ENCODE data around the gene LCNL1. TPM values are rescaled to one million over a fixed set of nuclear protein-coding genes. Genes with fewer than 3 reads are reported as not detected.

Gene LCNL1
- total RNA-seq, 4 donors from 2014 or later, result 0.19 TPM; not detected in 3

DNA sequence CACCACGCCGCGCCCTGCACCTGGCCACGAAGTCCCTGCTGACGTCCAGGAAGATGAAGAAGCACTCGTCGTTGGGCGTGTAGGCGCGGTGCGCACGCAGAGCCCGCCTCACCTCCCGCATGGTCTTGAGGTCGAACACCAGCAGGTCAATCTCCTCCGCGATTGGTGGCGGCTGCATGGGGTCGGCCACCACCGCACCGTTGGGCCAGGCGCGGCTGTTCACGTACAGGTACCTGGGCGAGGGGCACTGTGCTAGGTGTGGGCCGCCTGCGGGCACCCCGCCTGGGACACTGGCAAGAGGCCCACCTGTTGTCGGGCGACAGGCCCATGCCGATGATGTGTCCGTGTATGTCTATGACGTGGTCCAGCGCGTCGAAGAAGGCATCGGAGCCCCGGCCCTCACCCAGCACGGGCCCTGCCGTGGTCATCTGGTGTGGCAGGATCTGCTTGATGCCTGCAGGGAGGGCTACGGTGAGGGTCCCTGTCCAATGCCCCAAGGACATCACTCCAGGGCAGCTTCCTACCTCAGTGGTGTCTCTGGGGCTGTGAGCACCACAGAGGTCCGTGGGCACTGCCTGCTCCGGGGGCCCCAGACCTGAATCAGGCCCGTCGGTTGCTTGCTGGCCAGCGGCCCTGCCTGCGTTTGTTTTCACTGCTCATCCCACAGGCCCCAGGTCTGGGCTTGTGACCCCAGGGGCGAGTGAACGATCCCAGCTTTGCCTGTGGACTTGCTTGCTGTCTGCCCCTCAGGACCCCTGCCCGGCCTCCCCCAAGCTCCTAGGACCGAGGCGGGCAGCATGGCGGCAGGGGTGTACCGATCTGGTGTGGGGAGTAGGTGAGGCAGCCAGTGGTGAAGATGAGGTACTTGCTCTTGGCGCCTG lies 41.3 kb upstream of the LCNL1 start:
- H3K9me3 ChIP-seq, result no peaks in the 10 kb centered on the region
- peaks cover 15 to 32% (median 16%) of the 10 kb centered on the region in 3 donors for H3K4me1 ChIP-seq
- 81 to 100% methylated on average over 3 to 5 of the region's 55 CpGs for WGBS, 2 donors
- no peak overlapping the region for H3K27ac ChIP-seq
- intact Hi-C loops (cut with DNase I), result loop anchor here (5.0 to 10.0 kb wide), 2 partner anchors 86 to 87 kb away; partner anchors contain the start of genes ABCA2 and MAMDC4
- no peak overlapping the region for H3K4me3 ChIP-seq
- no peak for DNase-seq
- no peaks in the 10 kb centered on the region for H3K27me3 ChIP-seq
- TF ChIP-seq, protein P1, sequence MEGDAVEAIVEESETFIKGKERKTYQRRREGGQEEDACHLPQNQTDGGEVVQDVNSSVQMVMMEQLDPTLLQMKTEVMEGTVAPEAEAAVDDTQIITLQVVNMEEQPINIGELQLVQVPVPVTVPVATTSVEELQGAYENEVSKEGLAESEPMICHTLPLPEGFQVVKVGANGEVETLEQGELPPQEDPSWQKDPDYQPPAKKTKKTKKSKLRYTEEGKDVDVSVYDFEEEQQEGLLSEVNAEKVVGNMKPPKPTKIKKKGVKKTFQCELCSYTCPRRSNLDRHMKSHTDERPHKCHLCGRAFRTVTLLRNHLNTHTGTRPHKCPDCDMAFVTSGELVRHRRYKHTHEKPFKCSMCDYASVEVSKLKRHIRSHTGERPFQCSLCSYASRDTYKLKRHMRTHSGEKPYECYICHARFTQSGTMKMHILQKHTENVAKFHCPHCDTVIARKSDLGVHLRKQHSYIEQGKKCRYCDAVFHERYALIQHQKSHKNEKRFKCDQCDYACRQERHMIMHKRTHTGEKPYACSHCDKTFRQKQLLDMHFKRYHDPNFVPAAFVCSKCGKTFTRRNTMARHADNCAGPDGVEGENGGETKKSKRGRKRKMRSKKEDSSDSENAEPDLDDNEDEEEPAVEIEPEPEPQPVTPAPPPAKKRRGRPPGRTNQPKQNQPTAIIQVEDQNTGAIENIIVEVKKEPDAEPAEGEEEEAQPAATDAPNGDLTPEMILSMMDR (IDR thresholded peaks at IDR 0.05), result no peak
- no peak for TF ChIP-seq POLR2A (IDR thresholded peaks at IDR 0.05)
- peaks cover 24 to 60% (median 31%) of the 10 kb centered on the region in 3 donors for H3K36me3 ChIP-seq

DNA sequence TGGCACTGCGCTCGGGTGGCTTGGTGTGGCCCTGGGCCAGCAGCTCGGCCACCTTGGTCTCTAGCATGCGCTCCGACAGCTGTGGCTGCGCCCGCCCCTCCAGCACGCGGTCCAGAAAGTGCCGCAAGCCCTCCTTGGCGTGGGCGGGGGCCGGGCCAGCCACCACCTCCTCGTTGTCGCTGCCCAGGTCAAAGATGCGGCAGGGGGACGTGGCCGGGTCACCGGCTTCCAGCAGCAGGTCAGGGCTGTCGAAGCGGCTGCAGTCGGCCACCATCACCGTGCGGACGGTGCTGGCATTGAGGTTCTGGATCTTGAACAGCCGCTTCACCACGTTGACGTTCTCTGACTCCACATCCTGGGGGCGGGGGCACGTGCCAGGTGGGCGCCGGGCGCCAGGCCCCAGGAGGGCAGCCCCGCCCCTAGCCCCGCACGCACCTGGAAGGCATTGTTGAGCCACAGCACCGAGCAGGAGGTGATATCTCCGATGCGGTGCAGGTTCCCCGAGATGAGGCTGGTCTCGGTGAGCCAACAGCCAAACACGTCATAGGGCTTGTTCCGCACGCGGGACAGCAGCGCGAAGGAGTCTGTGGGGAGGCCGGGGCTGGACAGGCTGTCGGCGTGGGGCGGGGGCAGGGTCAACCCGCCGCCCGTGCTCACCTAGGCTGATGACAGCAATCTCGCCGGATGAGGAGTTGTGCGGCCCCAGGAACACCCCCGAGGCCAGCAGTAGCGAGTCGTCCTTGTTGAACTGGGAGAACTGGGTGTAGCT lies 40.5 kb upstream of the LCNL1 start:
- 83 to 84% methylated on average over 6 to 8 of the region's 60 CpGs for WGBS, 2 donors
- no peaks in the 10 kb centered on the region for H3K27me3 ChIP-seq
- intact Hi-C loops (cut with DNase I), result loop anchor here (5.0 to 10.0 kb wide), 2 partner anchors 85 to 87 kb away; partner anchors contain the start of genes ABCA2 and MAMDC4
- no peaks in the 10 kb centered on the region for H3K9me3 ChIP-seq
- DNase-seq, result no peak
- no peak overlapping the region for H3K27ac ChIP-seq
- peak overlapping the region in 1 of 4 donors; percentile 94 for H3K4me3 ChIP-seq
- peaks cover 15 to 38% (median 16%) of the 10 kb centered on the region in 3 donors for H3K4me1 ChIP-seq
- TF ChIP-seq, protein P1 (IDR thresholded peaks at IDR 0.05), result no peak
- TF ChIP-seq POLR2A (IDR thresholded peaks at IDR 0.05), result no peak
- H3K36me3 ChIP-seq, result peaks cover 24 to 58% (median 31%) of the 10 kb centered on the region in 3 donors

DNA sequence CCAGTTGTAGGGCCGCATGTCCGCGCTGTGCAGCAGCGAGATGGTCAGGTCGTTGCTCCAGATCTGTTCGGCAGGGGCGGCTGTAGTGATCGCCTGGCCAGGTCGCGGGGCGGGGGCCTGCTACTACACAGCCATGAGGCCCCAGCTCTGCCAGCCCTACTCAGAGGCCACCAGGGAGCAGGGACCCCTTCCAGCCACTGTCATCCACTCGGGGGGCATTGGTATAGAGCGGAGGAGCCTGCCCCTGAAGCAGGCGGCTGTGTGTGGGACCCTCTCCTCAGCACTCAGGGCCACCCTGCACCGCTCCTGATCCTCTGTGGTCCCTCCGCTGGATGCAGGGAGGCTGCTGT lies 39.9 kb upstream of the LCNL1 start:
- DNase-seq, result no peak
- H3K27me3 ChIP-seq, result no peaks in the 10 kb centered on the region
- H3K36me3 ChIP-seq, result peaks cover 24 to 54% (median 31%) of the 10 kb centered on the region in 3 donors
- TF ChIP-seq, protein P1 (IDR thresholded peaks at IDR 0.05), result no peak
- TF ChIP-seq POLR2A (IDR thresholded peaks at IDR 0.05), result no peak
- WGBS, 2 donors, result 95% methylated on average over 4 of the region's 16 CpGs; no CpG with 5 or more reads in 1 of the 2 donors
- peak overlapping the region; percentile 75 to 94 (median 87) for H3K4me3 ChIP-seq
- peak overlapping the region; percentile 90 to 98 (median 96) for H3K27ac ChIP-seq
- no peaks in the 10 kb centered on the region for H3K9me3 ChIP-seq
- intact Hi-C loops (cut with DNase I), result loop anchor here (5.0 to 10.0 kb wide), 2 partner anchors 84 to 88 kb away; partner anchors contain the start of genes ABCA2 and MAMDC4
- H3K4me1 ChIP-seq, result peaks cover 16 to 44% (median 18%) of the 10 kb centered on the region in 3 donors

DNA sequence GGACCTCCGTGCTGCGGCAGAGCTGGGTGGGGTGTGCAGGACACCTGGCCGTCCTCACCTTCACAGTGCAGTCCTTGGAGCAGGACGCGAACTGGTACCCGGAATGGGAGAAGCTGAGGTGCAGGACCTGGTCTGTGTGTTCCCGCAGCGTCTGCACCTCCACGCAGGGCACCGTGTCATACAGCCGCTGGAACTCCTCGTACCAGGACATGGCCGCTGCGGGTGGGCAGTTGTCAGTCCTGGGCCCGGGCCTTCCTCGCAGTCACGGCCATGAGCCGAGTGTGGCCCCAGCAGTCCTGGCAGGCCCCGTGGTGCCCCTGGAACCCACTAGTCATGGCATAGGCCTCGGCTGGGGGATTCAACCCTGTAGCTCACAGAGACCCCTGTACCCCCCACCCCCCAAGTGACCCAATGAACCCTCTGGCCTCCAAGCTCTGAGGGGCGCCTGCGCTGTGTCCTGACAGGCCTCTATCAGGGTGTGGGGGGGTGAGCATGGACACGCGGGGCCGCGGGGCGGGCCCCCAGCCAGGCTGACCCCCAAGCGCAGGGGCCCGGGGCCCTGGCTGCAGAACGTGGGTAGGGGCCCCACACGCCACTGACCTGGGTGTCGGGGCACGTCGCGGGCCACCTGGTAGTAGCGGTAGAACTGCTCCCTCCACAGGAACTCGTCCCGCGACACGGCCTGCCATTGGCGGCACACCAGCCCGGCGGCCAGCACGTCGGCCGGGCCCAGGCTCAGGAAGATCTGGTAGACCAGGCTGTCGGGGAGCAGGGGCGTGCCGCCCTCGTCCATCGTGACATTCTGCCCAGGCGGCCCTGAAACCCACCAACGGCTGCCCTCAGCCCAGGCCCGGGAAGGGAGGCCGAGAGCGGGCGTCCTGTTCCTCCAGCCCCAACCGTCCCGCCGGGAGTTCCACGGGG lies 39.2 kb upstream of the LCNL1 start:
- peak overlapping the region; percentile 75 to 94 (median 87) for H3K4me3 ChIP-seq
- no peaks in the 10 kb centered on the region for H3K27me3 ChIP-seq
- no peaks in the 10 kb centered on the region for H3K9me3 ChIP-seq
- no peak for DNase-seq
- TF ChIP-seq POLR2A (IDR thresholded peaks at IDR 0.05), result no peak
- TF ChIP-seq, protein P1 (IDR thresholded peaks at IDR 0.05), result no peak
- peak overlapping the region; percentile 90 to 98 (median 96) for H3K27ac ChIP-seq
- intact Hi-C loops (cut with DNase I), result loop anchor here (5.0 to 10.0 kb wide), 2 partner anchors 84 to 89 kb away; partner anchors contain the start of genes ABCA2 and MAMDC4
- 0% methylated on average over 14 of the region's 61 CpGs; no CpG with 5 or more reads in 1 of the 2 donors for WGBS, 2 donors
- H3K4me1 ChIP-seq, result peaks cover 17 to 51% (median 24%) of the 10 kb centered on the region in 3 donors
- peaks cover 24 to 47% (median 31%) of the 10 kb centered on the region in 3 donors for H3K36me3 ChIP-seq
